HAP-1 (cell line): ENCODE measurements around the gene IMMP2L.
A peak's percentile ranks its signal among the peaks of the same experiment; 100 is the strongest.
"Not testable (repeated sequence)": the region's sequence is repeated elsewhere in the genome, so short reads cannot be mapped to it uniquely, and the experiment has no call there.

Experiments
- DNase-seq, 2 experiments: peaks; one replicate each; pipeline ENCODE4 v3.0.0-alpha.2; 2016 to 2020; ENCODE audit warnings: low spot score in 2 of 2
- H3K27me3 ChIP-seq: fragments of 250-450 bp; sonication (Bioruptor Pico); 2 replicates; pipeline ENCODE4 v1.5.1; 2020; ENCODE audit warnings: low read depth, mild to moderate bottlenecking, moderate library complexity
- H3K36me3 ChIP-seq: fragments of 250-450 bp; sonication (Bioruptor Pico); replicated peaks from 2 replicates; pipeline ENCODE4 v1.5.1; 2020; ENCODE audit warnings: mild to moderate bottlenecking
- H3K4me1 ChIP-seq: fragments of 250-450 bp; sonication (Bioruptor Pico); 2 replicates; pipeline ENCODE4 v1.5.1; 2020; ENCODE audit warnings: mild to moderate bottlenecking
- H3K4me3 ChIP-seq: fragments of 250-450 bp; sonication (Bioruptor Pico); 2 replicates; pipeline ENCODE4 v1.5.1; 2020; ENCODE audit warnings: mild to moderate bottlenecking, moderate library complexity
- H3K9me3 ChIP-seq: fragments of 250-450 bp; sonication (Bioruptor Pico); 2 replicates; pipeline ENCODE4 v1.5.1; 2020; ENCODE audit warnings: mild to moderate bottlenecking, moderate library complexity
- in situ Hi-C: fragments of 300-500 bp; cut with MboI; formaldehyde crosslinking; loops from 3 replicates; pipeline ENCODE4 v1.14.3; 2020; ENCODE audit warnings: low sequenced_read_pairs, inconsistent platforms, mixed read lengths

Gene IMMP2L

GRCh38 chr7:110688908-110689307 lies 873.4 kb downstream of the IMMP2L start:
- no peak for DNase-seq
- Histone ChIP-seq H3K4me1 (no peaks in the 10 kb centered on the region), H3K9me3 (no peaks in the 10 kb centered on the region), H3K36me3 (no peaks in the 10 kb centered on the region), H3K27me3 (no peaks in the 10 kb centered on the region), H3K4me3 (no peak overlapping the region)
- in situ Hi-C loops, result no loop called here

DNA sequence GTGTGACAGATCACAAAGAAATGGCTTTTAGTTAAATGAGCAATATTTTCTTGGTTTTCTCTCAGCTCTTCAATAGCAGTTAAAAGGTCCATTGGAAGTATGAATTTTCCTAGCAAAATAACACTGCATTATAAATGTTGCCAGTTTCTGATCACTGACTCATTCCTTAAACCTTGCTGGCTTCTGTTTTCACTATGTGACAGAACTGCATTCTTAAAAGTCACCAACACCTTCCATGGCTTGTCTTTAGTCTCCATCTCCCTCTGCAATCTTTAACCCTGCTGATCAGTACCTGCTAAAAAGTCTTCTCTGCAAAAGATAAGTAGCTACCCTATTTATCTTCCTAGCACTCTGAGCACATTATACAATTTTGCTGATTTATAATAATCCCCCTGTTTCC lies 876.4 kb downstream of the IMMP2L start:
- in situ Hi-C loops, result no loop called here
- Histone ChIP-seq H3K4me3 (no peak overlapping the region), H3K4me1 (no peaks in the 10 kb centered on the region), H3K9me3 (no peaks in the 10 kb centered on the region), H3K27me3 (no peaks in the 10 kb centered on the region), H3K36me3 (no peaks in the 10 kb centered on the region)
- DNase-seq, result no peak

- H3K4me1 ChIP-seq, result no peaks in the 10 kb centered on the region
- H3K27me3 ChIP-seq, result no peaks in the 10 kb centered on the region
- no peak for DNase-seq
- no peaks in the 10 kb centered on the region for H3K9me3 ChIP-seq
- H3K36me3 ChIP-seq, result no peaks in the 10 kb centered on the region
- in situ Hi-C loops, result no loop called here
- no peak overlapping the region for H3K4me3 ChIP-seq
Measured at GRCh38 chr7:110681941-110682340, 880.4 kb downstream of the IMMP2L start.

- Histone ChIP-seq H3K27me3 (no peaks in the 10 kb centered on the region), H3K36me3 (no peaks in the 10 kb centered on the region), H3K4me1 (no peaks in the 10 kb centered on the region), H3K4me3 (no peak overlapping the region), H3K9me3 (peaks cover 3% of the 10 kb centered on the region; the same call in 1 of the 2 replicates)
- in situ Hi-C loops, result no loop called here
- no peak for DNase-seq
Measured at GRCh38 chr7:110677405-110677804, 884.9 kb downstream of the IMMP2L start.

- H3K9me3 ChIP-seq, result peaks cover 3% of the 10 kb centered on the region; the same call in 1 of the 2 replicates
- H3K36me3 ChIP-seq, result no peaks in the 10 kb centered on the region
- H3K27me3 ChIP-seq, result no peaks in the 10 kb centered on the region
- DNase-seq, result no peak
- H3K4me3 ChIP-seq, result no peak overlapping the region
- in situ Hi-C loops, result no loop called here
- no peaks in the 10 kb centered on the region for H3K4me1 ChIP-seq
Measured at GRCh38 chr7:110676785-110677184, 885.5 kb downstream of the IMMP2L start.

- Histone ChIP-seq H3K4me1 (no peaks in the 10 kb centered on the region), H3K4me3 (no peak overlapping the region), H3K27me3 (no peaks in the 10 kb centered on the region), H3K9me3 (peaks cover 3% of the 10 kb centered on the region; the same call in 1 of the 2 replicates), H3K36me3 (no peaks in the 10 kb centered on the region)
- in situ Hi-C loops, result no loop called here
- DNase-seq, result no peak
Measured at GRCh38 chr7:110675383-110676103, 886.7 kb downstream of the IMMP2L start.

DNA sequence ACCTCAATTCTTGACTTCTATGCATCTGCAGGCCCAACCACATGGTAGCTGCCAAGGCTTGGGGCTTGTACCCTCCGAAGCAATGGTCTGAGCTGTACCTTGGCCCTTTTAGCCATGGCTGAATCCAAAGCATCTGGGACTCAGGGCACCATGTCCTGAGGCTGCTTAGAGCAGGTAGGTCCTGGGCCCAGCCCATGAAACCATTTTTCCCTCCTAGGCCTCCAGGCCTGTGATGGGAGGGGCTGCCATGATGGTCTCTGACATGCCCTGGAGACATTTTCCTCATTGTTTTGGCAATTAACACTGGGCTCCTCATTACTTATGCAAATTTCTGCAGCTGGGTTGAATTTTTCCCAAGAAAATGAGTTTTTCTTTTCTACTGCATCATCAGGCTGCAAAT lies 889.1 kb downstream of the IMMP2L start:
- H3K4me3 ChIP-seq, result no peak overlapping the region
- peaks cover 3% of the 10 kb centered on the region; the same call in 1 of the 2 replicates for H3K9me3 ChIP-seq
- no peaks in the 10 kb centered on the region for H3K27me3 ChIP-seq
- no peak for DNase-seq
- in situ Hi-C loops, result no loop called here
- H3K4me1 ChIP-seq, result no peaks in the 10 kb centered on the region; the same call in 1 of the 2 replicates
- no peaks in the 10 kb centered on the region for H3K36me3 ChIP-seq

- Histone ChIP-seq H3K9me3 (peaks cover 3% of the 10 kb centered on the region; the same call in 1 of the 2 replicates), H3K27me3 (no peaks in the 10 kb centered on the region), H3K4me1 (no peaks in the 10 kb centered on the region; the same call in 1 of the 2 replicates), H3K36me3 (no peaks in the 10 kb centered on the region), H3K4me3 (no peak overlapping the region)
- DNase-seq, result peak; percentile 10 to 50
- in situ Hi-C loops, result no loop called here
Measured at GRCh38 chr7:110669410-110669809, 892.9 kb downstream of the IMMP2L start.

GRCh38 chr7:110664803-110665202 lies 897.5 kb downstream of the IMMP2L start:
- DNase-seq, result no peak
- Histone ChIP-seq H3K27me3 (no peaks in the 10 kb centered on the region), H3K36me3 (no peaks in the 10 kb centered on the region), H3K9me3 (no peaks in the 10 kb centered on the region; the same call in 1 of the 2 replicates), H3K4me3 (no peak overlapping the region), H3K4me1 (no peaks in the 10 kb centered on the region; the same call in 1 of the 2 replicates)
- in situ Hi-C loops, result no loop called here

DNA sequence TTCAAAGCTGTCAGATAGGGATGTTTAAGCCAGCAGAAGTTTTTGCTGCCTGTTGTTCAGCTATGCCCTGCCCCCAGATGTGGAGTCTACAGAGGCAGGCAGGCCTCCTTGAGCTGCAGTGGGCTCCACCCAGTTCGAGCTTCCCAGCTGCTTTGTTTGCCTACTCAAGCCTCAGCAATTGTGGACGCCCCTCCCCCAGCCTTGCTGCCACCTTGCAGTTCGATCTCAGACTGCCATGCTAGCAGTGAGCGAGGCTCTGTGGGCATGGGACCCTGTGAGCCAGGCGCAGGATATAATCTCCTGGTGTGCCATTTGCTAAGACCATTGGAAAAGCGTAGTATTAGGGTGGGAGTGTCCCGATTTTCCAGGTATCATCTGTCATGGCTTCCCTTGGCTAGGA lies 901.7 kb downstream of the IMMP2L start:
- DNase-seq, H3K9me3 ChIP-seq, H3K4me1 ChIP-seq, H3K27me3 ChIP-seq, H3K4me3 ChIP-seq, H3K36me3 ChIP-seq, in situ Hi-C loops: not testable (repeated sequence)

DNA sequence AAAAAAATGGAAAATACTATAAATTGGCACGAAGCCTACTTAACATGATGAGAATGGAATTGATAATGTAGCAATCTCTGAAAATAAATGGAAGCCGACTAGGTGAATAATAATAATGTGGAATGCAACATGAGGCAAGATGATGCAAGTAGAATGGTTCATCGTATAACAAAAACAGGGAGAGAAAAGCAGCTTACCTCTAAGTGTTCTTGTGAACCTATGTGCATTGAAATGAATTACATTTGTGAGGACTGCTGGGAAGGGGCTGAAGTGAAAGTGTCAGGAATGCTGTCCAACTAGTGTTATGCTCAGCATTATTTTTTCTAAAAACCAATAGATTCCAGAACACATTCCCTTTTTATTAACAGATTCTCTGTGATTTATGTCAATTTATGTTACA lies 912.0 kb downstream of the IMMP2L start:
- no peak for DNase-seq
- H3K36me3 ChIP-seq, result no peaks in the 10 kb centered on the region
- in situ Hi-C loops, result no loop called here
- 0 out of 2 replicates have a peak, but pooled peaks cover 4% of the 10 kb centered on the region for H3K4me1 ChIP-seq
- H3K27me3 ChIP-seq, result no peaks in the 10 kb centered on the region
- H3K4me3 ChIP-seq, result no peak overlapping the region
- no peaks in the 10 kb centered on the region for H3K9me3 ChIP-seq

DNA sequence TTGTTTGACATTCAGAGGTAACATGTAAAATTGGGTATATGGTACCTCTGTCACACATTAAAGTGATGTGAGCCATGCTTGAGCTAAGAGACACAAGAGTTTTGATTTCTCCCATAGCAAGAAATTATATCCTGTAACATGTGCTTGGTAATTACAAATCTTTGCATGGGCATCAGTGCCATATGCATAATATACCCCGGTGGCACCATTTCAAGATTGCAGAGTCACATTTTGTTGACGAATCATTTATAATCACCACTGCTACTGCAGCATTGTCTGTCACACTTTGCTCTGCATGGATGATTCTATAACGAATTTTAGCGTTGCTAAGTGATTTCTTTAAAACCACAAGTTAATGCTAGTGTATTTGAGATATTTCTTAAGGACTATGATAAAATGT lies 915.0 kb downstream of the IMMP2L start:
- no peak overlapping the region for H3K4me3 ChIP-seq
- in situ Hi-C loops, result no loop called here
- H3K4me1 ChIP-seq, result peaks cover 10% of the 10 kb centered on the region
- H3K36me3 ChIP-seq, result no peaks in the 10 kb centered on the region
- no peak for DNase-seq
- H3K9me3 ChIP-seq, result no peaks in the 10 kb centered on the region
- no peaks in the 10 kb centered on the region for H3K27me3 ChIP-seq

GRCh38 chr7:110646804-110647203 lies 915.5 kb downstream of the IMMP2L start:
- no peak for DNase-seq
- Histone ChIP-seq H3K9me3 (no peaks in the 10 kb centered on the region), H3K27me3 (no peaks in the 10 kb centered on the region), H3K36me3 (no peaks in the 10 kb centered on the region), H3K4me3 (no peak overlapping the region), H3K4me1 (peaks cover 10% of the 10 kb centered on the region)
- in situ Hi-C loops, result no loop called here

DNA sequence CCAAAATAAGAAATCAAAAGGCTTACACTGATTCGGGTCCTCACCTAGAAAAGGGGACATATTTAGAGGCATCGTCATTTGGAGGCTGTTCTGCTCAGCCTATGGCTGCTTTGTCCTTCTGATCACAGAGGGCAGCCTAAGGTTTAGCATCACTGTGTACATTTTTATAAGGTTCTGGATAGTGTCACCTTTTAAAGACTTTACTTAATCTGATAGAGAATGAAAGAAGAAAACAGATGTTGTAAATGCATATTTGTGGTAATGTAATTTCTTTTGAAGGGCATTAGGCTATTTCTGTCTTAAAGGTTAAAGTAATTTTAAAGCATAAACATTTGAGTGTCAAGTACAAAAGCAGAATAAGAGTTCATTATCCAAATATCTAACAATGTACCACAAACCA lies 916.7 kb downstream of the IMMP2L start:
- DNase-seq, result peak in 1 of 2 experiments; percentile 10
- Histone ChIP-seq H3K9me3 (no peaks in the 10 kb centered on the region), H3K36me3 (no peaks in the 10 kb centered on the region), H3K4me3 (no peak overlapping the region), H3K4me1 (peaks cover 10% of the 10 kb centered on the region), H3K27me3 (no peaks in the 10 kb centered on the region)
- in situ Hi-C loops, result no loop called here

DNA sequence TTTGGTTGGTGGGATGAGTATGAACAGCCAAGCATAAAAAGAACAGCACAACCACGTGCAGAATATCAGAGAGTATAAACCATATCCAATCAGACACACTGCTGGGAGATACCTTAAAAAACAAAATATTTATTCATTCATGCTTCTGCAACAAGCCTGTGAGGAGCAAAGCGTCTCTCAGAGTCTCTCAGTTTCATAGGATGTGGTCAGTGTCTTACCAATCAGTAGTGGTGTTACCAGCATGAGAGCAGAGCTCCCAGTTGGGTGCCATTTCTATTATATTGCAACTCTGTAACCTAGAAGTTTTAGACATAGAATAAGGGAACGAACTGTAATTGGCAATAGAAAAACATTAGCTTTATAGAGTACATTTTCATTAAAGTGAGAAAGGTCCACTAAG lies 917.2 kb downstream of the IMMP2L start:
- no peak overlapping the region for H3K4me3 ChIP-seq
- H3K27me3 ChIP-seq, result no peaks in the 10 kb centered on the region
- no peaks in the 10 kb centered on the region for H3K36me3 ChIP-seq
- no peak for DNase-seq
- in situ Hi-C loops, result no loop called here
- H3K9me3 ChIP-seq, result no peaks in the 10 kb centered on the region
- peaks cover 10% of the 10 kb centered on the region for H3K4me1 ChIP-seq
